HL-60/S4 treated with retinoic acid at 250 ng/mL for 4 days and 3 days (cell line): ENCODE results near the gene CDK19.
"Not testable (repeated sequence)": the region's sequence is repeated elsewhere in the genome, so short reads cannot be mapped to it uniquely, and the experiment has no call there.

Source experiments
- in situ Hi-C: fragments of 300-500 bp; cut with MboI; formaldehyde crosslinking; loops from 2 replicates; pipeline ENCODE4 v1.7.0; 2022; ENCODE audit warnings: low sequenced_read_pairs

The CDK19 gene

DNA sequence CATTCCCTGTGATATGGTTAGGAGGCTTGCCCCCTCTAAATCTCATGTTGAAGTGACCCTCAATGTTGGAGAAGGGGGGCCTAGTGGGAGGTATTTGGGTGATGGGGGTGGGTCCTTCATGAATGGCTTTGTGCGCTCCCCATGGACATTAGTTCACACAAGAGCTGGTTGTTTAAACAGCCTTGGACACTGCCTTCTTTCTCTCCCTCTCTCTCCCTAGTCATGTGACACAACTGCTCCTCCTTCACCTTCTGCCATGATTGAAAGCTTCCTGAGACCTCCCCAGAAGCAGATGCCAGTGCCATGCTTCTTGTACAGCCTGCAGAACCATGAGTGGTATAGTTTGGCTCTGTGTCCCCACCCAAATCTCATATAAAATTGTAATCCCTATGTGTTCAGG is 221.6 kb downstream of the CDK19 start:
- in situ Hi-C loops, result no loop called here

DNA sequence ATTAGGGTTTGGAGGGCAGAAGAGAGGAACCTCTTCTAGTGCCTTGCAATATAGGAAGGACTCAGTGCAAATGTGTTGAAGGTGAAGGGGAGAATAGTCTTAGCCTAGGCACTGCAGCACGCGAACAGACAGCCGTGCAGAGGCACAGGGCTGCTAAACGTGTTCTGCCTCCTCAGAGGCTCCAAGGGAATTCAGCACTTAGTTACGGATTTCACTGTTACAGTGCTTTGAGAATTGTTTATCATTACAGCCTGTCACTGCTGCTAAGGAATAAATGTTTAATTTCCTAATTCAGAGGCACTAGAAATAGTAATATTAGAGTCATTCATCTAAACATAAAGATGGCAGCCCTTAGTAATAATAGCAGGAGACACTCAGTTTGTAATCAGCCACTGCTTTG is 222.5 kb downstream of the CDK19 start:
- in situ Hi-C loops, result no loop called here

DNA sequence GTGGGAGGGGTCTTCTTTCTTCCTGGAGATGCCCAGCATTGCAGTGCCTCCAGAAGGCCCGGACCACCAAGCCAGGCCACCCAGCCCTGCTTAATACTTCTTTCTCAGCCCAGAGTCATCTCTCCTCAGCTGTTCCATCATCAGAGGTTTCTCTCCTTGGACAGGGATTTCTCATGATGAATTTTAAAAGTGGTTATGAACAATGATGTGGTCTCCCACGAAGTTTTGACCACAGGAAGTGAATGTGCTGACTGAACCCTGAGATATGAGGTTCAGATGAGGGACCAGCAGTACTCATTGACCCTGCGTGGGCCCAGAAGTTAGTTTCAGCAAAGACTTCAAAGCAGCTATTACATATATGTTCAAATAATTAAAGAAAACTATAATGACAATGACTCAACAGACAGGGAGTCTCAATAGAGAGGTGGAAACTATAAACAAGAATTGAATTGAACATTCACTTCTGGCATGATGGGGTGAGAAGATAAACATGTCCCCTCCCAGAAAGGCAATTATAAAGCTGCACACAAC is 224.4 kb downstream of the CDK19 start:
- in situ Hi-C loops, result no loop called here

DNA sequence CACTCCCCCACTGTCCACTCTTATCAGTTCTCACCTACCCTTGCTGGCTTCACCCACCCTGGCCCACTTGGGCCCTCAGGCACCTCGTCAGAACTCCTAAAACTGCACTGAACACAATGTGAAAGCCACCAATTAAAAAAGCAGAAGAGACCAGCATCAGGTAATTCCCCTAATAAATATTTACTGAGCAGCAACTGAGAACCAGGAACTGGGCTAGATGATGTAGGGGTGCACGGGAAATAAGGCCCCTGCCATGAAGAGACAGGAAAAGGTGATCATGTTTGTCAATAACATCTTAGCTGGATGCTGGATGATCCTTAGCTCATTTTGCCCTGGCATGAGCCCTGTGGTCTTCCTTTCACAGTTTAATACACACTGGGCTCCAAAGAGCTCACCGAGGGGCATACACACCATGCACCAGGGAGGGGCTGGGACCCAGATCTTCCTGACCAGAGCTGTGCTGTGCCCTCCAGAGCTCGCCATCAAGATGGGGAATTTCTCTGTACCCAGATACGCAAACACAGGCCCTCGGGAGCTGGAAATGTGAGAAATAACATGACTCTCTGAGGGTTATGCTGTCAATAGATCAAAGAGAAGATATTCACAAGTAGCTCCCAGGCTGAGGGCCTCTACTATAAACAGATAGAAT is 225.3 kb downstream of the CDK19 start:
- in situ Hi-C loops, result no loop called here

DNA sequence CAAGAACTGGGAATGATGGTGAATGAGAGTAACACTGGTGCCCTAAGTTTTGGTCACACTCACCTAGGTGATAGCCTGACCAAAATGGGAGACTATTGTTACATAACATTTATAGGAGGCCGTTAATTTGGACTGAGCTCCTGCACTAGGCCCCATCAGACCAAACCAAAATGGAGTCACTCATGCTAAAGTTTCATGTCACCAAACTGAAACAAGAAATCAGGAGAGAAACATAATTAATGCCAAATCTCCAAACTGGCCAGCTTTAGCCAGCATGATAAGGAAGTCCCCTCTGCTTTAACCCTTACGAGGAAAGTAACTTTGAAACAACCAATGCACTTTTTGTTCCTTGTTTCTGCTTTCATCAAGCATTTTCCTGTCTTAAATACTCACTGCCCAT is 227.9 kb downstream of the CDK19 start:
- in situ Hi-C loops, result no loop called here

DNA sequence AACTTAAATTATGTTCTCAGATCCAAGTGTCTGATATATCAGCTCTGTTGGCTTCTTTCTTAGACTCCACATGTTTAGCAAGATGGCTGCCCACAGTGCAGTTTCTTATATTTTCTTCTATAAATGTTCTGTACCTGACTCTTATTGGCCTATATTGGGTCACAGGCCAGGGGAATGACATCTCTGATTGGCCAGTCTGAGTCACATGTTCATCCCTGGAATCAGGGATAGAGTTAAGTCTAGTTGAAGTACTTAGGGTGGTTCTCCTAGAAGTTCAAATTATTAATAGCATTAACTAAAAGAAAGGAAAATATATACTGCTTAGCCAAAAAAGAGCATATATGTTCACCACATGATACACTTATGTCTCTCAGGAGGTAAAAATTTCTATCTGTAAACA is 233.6 kb downstream of the CDK19 start:
- in situ Hi-C loops, result no loop called here

DNA sequence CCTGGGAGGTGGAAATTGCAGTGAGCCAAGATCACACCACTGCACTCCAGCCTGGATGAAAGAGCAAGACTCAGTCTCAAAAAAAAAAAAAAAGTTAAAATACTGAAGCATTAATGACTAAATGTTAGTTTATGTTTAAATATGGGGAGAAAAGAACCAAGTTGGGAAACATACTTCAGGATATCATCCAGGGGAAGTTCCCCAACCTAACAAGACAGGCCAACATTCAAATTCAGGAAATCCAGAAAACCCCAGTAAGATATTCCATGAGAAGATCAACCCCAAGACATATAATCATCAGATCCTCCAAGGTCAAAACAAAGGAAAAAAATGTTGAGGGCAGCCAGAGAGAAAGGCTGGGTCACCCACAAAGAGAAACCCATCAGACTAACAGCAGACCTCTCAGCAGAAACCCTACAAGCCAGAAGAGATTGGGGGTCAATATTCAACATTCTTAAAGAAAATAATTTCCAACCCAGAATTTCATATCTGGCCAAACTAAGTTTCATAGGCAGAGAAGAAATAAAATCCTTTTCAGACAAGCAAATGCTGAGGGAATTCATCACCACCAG is 237.6 kb downstream of the CDK19 start:
- in situ Hi-C loops, result not testable (repeated sequence)

DNA sequence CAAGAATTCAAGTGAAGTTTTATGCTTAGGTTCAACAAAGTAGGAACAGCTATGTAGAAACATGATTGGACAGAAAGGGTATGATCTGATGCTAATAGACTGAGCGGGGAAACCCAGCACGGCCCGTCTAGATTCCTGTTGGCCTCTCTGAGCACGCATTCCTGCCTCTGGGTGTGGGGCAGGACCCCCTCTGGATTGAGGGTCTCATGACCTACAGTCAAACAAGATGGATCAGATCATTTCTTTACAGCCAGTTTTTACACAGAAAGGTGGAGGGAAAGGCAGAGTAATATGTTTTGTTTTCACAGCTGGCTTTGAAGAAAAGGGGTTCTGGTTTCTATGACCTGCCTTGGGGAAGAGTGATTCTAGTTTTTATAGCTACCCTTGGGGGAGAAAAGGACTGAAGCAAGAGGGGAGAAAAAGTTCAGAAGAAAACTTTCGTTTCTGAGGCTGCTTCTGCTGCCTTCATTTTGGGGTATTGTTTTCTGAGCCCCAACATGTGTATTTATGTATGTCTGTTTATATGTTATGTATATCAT is 239.3 kb downstream of the CDK19 start:
- in situ Hi-C loops, result no loop called here

DNA sequence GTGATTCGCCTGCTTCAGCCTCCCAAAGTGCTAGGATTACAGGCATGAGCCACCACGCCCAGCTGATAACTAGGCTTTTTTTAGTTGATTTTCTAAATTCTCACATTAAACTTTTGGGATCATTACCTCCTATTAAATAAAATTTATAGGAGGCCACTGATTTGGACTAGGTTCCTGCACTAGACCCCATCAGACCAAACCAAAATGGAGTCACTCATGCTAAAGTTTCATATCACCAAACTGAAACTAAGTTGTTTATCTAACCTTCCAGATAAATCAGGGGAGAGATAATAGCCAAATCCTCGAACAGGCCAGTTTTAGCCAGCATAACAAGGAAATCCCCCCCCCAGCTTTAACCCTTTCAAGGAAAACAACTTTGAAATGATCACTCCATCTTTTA is 240.5 kb downstream of the CDK19 start:
- in situ Hi-C loops, result no loop called here

DNA sequence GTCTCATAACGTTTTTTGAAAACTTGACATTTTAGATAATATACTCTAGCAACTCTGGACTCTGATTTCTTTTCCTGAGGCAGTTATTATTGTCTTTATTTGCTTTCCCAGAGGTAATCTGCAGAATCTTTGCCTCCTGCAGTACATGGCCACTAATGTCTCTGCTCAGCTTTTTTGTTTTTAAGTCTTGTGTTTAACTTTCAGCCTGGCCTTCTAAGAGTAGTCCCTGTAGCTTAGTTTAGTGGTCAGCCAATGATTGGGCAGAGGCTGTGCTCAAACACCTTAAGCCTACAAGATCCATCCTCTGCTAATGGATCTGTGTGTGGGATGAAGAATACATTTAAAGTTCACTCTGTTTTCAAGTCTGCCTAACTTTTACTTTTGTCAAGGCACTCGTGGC is 241.7 kb downstream of the CDK19 start:
- in situ Hi-C loops, result no loop called here

DNA sequence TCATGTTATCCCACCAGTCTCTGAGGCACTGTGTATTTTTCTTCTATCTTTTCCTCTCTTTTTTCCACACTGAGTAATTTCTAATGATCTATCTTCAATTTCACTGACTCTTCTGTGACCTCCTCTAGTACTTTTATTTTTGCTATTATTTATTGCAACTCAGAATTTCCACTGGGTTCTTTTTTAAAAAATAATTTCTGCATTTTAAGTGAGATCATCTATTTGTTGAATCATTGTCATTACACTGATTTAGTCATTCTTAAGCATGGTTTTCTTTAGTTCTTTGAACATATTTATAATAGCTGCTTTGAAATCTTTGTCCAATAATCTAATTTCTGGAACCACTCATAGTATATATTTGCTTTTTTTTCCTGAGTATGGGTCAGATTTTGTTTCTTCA is 242.1 kb downstream of the CDK19 start:
- in situ Hi-C loops, result no loop called here

DNA sequence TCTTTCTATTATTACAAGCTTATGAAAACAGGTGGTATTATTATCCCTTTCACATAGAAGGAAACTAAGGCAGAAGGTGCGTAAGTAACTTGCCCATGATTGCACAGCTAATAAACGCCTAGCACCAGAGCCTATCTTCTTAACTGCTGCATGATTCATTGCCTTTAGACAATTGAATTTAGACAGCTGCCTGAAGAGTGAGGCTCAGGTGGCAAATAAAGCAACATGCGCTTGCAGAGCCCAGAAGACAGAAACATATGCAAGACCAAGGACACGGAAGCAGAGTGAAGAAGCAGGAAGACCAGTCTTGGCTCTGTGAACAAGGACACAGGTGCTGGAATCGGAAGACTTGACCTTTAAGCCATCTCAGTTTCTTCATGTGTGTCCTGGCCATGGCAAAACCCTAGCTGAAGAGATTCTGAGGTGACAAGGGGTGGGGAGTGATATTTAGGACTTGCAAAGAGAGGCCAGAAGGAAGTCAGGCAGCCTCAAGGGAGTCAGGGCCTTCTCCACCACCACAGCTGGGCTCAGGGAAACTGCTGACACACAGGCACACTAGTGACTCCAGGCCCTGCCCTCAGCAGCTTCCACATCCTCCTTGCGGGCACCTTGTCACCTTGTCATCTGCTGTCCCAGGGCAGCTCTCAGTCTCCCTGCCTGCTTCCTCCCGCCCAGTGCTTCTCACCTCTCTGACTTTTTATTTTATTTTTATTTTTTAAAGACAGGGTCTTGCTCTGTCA is 247.1 kb downstream of the CDK19 start:
- in situ Hi-C loops, result no loop called here

DNA sequence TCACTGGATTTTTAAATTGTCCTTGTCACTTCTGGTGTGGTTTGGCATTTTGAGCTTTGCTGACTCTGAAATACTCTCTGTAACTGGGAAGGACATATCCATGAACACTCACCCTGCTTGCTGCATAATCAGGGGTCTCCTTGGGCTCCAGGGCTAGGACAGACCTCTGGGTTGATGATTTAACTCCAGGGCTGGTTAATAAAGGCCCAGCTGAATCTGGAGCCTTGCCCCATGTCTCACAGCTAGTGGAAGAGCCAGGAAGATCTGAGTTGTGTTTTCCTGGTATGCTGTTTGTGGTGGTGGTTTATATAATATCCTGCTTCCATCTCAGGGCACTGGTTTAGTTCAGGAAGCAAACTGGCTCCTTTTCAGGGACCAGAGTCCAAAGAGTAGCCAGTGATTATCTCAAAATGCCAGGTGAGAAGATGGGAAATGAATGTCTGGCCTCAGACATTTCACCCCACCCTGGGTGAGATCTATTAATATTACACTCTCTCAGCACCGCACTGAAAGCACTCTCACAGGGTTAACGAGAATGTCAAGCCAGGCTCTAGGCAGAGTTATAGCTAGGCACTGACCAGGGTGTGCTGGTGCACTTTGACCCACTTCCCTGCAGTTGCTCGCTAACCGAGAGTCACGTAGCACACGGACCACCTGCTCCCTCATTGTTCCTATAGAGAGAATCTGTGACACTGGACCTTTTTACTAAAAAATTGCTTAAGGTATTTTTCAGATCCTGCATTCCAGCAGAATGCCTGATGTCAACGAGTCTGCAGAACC is 248.7 kb downstream of the CDK19 start:
- in situ Hi-C loops, result no loop called here

DNA sequence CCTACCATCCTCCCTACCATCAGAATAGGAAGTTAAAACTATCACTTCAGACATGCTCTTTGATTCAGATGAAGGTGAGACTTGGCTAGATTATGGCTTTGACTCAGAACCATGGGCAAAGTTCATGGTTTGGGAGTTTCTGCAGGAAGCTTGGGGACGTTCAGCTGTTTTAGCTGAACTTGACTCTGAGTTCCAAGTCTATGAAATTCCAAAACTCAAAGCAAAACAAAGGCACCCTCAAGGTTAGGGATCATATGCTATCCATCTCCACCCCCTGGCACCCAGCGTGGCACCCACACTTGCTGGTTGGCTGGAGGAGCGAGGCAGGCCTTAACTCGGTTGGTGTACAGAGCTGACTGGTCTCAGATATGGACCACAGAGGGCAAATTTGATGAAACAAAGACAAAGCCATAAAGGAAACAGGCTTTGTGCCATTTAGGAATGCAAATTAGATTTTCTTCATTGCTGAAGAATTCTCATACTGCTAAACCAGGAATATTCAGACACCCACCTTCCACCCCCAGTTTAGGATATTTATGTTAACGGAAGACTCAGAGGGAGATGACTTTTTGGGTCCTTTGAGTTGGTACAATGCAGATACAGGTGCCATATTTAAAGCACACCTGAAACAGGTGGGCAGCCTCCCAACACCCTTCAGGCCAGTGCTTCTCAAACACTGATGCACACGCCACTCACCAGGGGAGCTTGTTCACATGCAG is 250.4 kb downstream of the CDK19 start:
- in situ Hi-C loops, result no loop called here

DNA sequence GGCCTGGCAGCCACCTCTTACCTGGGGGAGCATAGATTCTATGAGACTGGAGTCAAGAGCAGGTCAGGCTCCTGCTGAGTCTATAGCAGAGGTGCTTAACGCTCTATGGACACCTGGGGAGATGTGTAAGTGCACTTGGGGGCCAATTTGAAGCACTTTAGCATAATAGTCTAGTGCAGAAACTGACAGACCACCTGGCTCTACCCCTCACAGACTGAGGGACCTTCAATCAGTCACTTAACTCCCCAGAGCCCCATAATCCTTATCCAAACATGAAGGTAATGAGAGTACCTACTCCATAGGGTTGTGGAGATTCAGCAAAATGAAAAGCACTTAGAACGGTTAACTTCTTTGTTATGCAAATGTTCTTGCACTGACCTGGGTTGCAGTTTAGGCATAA is 251.6 kb downstream of the CDK19 start:
- in situ Hi-C loops, result no loop called here

DNA sequence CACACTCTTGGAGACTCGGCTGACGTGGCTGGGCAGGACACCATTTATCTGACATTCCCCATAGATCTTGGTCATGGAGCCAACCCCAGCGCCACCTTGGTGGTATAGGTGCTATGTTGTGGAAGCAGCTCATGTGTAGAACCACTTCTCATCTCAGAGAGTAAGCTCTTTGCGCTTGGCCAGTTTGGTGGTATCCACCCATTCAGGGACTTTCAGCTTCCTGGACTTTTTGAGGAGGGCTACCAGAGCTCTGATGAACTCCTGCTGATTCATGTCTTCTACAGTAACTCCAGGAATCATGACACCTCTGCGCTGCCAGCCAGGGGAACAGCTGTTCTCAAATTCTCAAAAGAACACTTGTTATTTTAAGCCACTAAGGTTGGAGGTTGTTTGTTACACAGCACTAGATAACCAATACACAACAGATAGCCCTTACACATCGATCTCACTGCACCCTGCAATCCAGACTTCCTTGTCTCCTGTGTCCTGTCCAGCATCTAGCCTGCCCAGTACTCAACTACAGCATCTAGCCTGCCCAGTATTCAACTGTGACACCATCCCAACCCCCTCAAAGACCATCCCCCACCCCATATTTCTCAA is 252.9 kb downstream of the CDK19 start:
- in situ Hi-C loops, result no loop called here

DNA sequence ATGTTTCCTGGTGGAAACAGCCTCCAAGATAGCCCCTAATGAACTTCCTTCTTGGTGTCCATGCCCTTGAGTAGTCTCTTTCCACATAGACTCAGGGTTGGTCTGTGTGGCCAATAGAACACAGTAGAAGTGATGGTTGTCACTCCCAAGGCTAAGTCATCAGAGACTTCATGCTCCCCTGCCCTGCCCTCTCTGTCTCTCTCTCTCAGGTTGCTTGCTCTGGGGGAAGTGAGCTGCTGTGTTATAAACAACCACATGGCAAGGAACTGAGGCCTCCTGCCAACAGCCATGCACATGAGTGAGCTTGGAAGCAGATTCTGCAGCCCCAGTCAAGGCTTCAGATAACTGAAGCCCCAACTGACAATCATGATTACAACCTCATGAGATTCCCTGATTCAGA is 253.6 kb downstream of the CDK19 start:
- in situ Hi-C loops, result no loop called here

DNA sequence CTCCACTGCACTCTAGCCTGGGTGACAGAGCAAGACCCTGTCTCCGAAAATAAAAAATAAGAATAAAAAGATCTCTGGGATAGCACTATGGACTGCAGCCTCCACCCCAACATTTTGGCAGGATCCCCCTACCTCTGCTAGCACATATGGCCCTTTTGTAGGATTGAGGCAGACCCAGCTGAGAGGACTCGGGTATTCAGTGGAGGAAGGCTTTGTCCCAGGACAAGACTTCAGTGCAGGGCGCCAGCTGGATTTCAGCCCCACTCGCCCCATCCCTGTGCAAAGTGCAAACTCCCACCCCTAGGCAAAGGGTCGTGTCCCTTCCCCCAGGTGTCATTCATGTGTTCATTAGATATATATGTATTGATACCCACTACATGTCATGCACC is 254.3 kb downstream of the CDK19 start:
- in situ Hi-C loops, result no loop called here

DNA sequence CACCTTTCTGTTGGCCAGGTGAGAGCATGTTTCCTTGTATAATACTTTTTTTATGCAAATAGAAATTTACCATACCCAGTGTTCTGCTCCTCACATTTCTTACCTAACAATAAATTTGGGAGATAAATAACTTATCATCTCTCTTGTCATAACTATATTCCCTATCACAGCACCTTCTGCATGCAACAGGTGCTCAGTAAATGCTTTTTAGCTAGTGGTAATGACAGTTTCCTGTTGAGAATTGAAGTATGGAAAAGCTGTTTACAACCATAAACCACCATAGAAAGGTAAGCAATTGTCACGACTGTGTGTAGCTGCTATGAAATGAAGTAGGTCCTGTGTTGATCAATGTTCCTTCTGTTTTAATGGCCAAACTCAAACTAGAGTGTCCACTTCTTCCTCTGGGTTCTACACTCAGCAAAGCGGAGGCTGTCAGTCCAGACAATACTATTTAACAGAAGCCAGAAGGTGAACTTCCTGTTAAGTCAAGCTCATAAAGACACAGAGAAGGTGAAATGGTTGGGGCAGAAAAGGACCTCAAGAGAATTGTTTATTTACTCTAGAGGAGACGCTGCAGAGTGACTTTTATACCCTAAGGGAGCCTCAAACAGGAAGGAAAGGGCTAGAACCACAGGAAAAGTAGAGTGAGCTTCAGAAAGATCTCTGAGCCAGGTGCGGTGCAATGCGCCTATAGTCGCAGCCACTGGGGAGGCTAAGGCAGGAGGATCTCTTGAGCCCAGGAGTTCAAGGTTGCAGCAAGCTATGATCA is 254.8 kb downstream of the CDK19 start:
- in situ Hi-C loops, result no loop called here
